SIG-M5 (cell line): Measurements from ENCODE around the gene MSMB.
"Not testable (repeated sequence)": the region's sequence is repeated elsewhere in the genome, so short reads cannot be mapped to it uniquely, and the experiment has no call there.

Experiments
- DNase-seq: peaks from one replicate; lab custom pipeline; 2025; lab: John Stamatoyannopoulos, UW

MSMB gene

GRCh38 chr10:46006219-46006618, 39.9 kb downstream of the MSMB start:
- no peak for DNase-seq

GRCh38 chr10:46005383-46005782, 40.7 kb downstream of the MSMB start:
- no peak for DNase-seq

GRCh38 chr10:46004963-46005362, 41.1 kb downstream of the MSMB start:
- DNase-seq = no peak

- no peak for DNase-seq
Observed at GRCh38 chr10:46002916-46003693, 43.0 kb downstream of the MSMB start.

- DNase-seq = not testable (repeated sequence)
Observed at GRCh38 chr10:46002189-46002687, 43.8 kb downstream of the MSMB start.

- no peak for DNase-seq
Observed at GRCh38 chr10:46001187-46001756, 44.8 kb downstream of the MSMB start.

- DNase-seq = no peak
Observed at GRCh38 chr10:46000538-46000937, 45.5 kb downstream of the MSMB start.

GRCh38 chr10:45999955-46000354, 46.1 kb downstream of the MSMB start:
- DNase-seq = not testable (repeated sequence)

GRCh38 chr10:45997994-45998763, 47.9 kb downstream of the MSMB start:
- no peak for DNase-seq

- no peak for DNase-seq
Observed at GRCh38 chr10:45997557-45997956, 48.5 kb downstream of the MSMB start.

- not testable (repeated sequence) for DNase-seq
Observed at GRCh38 chr10:45985590-45985989, 60.5 kb downstream of the MSMB start.

GRCh38 chr10:45984473-45984872, 61.6 kb downstream of the MSMB start:
- not testable (repeated sequence) for DNase-seq

- DNase-seq = not testable (repeated sequence)
Observed at GRCh38 chr10:45983538-45984186, 62.4 kb downstream of the MSMB start.
